CD4-positive, alpha-beta T cell treated with Interleukin-15 for 1 hour (primary cell): Measurements from ENCODE around the gene BMERB1.
"Not testable (repeated sequence)": the region's sequence is repeated elsewhere in the genome, so short reads cannot be mapped to it uniquely, and the experiment has no call there.

Source experiments
- DNase-seq: peaks from one replicate; pipeline ENCODE4 v3.0.0-alpha.2; 2020

BMERB1 gene

DNA sequence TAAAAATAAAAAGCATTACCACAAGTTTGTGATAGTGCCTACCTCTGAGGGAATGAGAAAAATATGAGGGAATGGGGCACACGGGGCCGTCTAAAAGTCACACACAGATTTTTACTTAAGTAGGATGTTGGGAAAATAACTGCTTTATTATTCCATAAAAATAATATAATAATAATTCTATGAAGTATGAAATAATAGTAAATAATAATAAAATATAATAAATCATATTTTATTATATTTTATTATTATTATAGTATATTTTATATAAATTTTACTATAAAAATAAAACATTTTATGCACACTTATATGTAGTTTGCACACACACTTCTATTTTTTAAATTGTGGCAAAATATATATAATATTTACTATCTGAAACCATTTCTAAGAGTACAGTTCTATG, 92.3 kb downstream of the BMERB1 start:
- DNase-seq = no peak

DNA sequence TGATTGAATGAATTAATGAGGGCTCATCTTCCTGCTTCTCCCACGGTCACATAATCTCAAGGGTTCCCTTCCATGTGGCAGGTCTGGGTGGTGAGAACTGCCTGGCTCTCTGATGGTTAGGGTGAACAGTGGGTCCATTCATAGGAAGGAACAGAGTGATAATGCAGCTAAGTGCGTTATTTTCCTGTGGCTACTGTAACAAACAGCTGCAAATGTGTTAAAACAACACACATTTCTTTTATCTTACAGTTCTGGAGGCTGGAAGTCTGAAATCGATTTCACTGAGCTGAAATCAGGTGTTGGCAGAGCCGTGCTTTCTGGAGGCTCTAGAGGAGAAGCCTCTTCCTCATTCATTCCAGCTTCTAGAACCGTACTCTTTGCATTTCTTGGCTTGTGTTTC, 95.3 kb downstream of the BMERB1 start:
- DNase-seq = no peak

DNA sequence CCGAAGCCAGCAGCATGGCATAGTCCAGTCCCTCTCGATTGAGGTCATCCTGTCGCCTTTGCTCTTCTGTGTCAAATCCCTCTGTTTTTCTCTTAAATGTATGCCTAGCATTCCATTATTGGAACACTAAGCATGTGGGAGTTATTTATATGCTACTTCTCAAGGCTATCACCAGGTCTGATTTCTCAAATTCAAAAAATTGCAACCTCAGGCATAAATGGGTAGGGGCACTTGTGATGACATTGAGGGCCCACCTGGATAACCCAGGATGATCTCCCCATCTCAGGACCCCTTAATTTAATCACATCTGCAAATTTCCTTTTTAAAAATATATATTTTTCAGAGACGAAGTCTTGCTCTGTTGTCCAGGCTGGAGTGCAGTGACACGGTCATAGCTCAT, 95.7 kb downstream of the BMERB1 start:
- no peak for DNase-seq

DNA sequence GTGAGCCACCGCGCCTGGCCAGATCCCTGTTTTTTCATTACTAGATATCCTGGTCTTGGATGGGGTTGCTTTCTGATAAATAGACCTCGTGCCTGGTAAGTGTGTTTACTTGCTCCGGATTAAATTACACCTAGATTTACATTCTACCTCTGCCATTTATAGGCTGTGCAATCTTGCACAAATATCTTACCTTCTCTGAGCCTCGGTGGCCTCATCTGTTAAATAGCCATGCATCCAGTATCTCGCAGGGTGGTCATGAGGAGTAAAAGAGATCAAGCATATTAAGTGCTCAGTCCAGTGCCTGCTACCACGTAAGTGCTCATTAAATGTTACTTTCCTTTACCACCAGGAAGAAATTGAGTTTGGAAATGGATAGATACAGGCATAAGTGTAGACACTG, 98.4 kb downstream of the BMERB1 start:
- no peak for DNase-seq

DNA sequence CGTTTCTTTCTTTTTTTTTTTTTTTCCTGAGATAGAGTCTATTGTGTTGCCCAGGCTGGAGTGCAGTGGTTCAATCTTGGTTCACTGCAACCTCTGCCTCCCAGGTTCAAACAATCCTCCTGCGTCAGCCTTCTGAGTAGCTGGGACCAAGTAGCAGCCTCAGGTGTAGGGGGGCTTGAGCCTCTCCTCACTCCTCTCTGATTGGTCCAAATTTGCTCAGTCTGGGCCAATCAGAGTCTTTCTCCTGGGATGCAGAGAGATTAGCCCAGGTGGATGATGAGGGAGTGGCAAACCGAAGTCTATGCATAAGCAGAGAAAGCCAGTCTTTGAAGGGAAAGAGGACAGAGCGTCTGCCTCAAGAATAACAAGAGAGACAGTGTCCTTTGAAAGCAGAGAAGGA, 99.0 kb downstream of the BMERB1 start:
- DNase-seq = no peak

DNA sequence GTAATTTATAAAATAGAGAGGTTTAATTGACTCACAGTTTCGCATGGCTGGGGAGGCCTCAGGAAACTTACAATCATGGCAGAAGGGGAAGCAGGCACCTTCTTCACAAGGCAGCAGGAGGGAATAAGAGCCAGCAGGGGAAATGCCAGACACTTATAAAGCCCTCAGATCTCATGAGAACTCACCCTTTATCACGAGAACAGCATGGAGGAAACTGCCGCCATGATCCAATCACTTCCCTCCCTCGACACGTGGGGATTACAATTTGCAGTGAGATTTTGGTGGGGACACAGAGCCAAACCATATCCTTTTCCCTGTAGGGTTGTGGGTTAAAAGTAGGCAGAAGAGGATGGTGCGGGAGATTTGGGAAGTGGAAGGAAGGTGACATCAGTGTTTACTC, 101.4 kb downstream of the BMERB1 start:
- DNase-seq = no peak

DNA sequence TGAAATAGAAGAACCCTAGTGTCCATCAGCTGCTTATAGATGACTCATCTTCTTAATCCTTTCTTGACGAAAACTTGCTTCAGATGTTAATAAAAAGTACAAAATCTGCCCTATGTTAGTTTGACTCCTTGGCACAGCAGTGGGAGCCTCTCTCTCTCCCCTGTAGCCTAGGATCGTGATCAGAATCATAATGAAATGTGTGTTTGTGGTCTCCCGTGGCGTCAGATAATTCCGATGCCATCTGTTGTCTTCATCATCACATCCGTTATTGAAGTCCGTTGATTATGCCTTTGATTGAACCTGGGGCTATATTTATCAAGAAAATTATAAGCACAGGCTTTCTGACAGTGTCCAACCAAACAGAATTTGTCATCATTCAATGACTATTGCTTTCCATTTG, 102.5 kb downstream of the BMERB1 start:
- no peak for DNase-seq

DNA sequence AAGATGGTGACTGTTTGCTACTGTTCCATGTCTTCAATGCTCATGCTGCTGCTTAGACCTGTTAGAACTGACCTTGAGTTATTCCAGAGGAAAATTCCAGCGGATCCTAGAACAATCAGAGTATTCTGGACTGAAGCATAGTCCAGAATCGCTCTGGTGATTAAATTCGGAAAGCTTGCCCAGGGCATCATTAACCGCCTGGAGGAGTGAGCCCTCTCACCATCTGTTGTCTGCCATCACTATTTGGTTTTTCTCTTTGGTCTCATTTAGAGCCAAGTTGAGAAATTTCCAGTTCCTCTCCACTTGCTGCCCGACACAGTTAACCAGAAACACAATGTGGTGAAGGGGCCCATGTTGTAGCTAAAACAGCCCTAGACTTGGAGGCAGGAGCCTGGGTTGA, 104.1 kb downstream of the BMERB1 start:
- DNase-seq = no peak

DNA sequence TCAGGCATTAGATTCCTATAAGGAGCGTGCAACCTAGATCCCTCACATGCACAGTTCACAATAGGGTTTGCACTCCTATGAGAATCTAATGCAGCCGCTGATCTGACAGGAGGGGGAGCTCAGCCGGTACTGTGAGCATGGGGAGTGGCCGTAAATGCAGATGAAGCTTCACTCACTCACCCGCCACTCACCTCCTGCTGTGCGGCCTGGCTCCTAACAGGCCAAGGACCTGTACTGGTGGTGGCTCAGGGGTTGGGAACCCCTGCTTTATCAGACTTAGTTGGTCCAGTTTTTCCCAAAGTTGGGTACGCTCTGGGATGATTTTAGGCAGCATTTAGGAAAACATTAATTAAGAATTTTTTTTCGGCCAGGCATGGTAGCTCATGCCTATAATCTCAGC, 104.8 kb downstream of the BMERB1 start:
- DNase-seq = no peak

DNA sequence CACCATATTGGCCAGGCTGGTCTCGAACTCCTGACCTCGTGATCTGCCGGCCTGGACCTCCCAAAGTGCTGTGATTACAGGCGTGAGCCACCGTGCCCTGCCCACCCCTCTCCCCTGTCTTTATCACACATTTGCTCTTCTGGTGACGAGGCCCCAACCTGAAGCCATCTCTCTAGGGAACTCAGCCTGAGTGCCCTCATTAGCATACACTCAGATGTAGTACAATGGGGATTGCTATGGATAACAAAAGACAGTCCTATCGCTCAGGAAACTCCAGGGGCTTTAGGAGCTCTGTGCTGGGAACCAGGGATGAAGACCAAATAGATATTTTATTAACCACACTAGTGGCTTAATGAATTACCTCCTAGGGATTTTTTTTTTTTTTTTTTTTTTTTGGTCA, 107.9 kb downstream of the BMERB1 start:
- DNase-seq = no peak

DNA sequence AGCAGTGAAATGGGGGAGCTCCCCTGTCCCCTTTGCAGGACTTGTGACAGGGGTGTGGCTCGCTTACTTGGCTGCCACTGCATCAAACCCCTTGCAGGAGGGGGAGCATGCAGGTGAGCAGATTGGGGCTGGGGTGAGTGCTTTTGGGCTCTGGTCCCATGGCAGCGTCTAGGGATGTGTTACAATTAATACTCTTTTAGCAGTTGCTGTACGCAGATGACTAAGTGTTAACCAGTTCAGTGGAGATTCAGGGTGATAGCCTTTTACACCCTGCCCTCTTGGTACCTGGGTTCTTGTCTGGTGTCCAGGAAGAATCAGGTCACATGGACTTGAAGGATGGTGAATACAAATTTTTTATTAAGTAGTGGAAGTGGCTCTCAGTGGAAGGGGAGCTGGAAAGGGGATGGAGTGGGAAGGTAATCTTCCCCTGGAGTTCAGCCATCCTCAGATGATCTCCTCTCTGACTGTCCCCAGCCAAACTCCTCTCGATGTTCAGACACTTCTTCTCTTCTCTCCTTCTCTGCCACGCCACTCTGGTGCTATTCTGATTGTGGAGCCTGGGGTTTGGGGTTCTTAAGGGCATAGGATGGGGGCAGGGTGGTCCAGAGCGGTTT, 108.5 kb downstream of the BMERB1 start:
- DNase-seq = no peak

DNA sequence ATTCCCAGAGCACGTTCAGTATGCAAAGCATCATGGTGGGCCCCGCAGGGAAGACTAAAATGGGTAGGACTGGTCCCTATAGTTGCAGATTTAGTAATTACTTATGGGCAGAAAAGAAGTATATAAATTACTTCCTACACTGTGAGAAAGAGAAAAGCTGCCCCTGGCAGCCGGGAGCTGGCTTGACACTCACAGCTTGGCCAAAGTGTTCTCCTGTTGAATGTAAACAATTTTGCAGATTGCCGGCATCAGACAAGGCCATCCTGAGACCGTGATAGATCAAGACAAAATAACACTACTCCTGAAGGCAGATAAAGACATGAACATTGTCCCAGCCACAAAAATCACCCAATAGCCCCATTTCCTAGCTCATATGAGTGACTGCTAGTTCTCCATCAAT, 110.0 kb downstream of the BMERB1 start:
- DNase-seq = no peak

DNA sequence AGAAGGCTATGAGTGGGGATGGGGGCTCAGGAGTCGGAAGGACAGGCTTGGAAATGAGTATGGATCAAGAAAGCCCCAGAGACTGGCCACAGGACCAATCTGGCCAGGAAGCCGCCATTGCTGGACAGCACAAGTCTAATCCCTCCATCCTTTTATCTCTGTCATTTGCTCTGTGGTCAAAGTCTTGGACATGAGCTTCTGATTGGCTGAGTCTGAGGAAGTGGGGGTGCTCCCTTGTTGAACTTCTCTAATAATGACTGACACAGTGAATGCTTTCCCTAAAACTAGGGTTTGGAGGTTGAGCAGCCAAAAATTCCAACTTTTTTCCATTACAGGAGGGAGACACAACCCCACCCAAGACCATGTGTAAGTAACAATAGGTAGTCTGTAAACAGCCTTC, 111.2 kb downstream of the BMERB1 start:
- no peak for DNase-seq

DNA sequence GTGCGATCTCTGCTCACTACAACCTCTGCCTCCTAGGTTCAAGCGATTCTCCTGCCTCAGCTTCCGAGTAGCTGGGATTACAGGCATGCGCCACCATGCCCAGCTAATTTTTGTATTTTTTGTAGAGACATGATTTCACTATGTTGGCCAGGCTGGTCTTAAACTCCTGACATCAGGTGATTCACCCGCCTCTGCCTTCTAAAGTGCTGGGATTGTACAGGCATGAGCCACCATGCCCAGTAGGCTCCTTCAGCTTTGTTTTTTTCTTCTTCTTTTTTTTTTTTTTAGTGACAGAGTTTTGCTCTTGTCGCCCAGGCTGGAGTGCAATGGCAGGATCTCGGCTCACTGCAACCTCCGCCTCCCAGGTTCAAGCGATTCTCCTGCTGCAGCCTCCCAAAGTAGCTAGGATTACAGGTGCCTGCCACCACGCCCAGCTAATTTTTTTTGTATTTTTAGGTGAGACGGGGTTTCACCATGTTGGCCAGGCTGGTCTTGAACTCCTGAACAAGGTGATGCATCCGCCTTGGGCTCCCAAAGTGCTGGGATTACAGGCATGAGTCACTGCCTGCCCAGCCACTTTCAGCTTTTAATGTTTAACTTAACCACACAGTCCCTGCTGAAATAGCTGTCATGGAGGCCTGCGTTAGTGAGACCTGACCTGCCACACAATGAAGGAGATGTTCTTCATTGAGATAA, 112.8 kb downstream of the BMERB1 start:
- DNase-seq = not testable (repeated sequence)

DNA sequence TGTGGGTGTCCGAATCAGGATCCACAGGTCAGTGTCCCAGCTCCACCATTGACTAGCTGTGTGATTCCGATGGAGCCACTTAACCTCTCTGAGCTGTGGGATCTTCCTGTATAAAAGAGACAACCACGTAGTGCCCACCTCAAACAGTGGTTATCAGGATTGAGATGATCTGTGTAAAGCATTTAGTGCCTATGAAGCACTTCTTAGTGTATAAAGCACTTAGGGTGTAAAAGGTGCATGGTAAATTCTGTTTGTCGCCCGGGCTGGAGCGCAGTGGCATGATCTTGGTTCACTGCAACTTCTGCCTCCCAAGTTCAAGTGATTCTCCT, 113.3 kb downstream of the BMERB1 start:
- no peak for DNase-seq

DNA sequence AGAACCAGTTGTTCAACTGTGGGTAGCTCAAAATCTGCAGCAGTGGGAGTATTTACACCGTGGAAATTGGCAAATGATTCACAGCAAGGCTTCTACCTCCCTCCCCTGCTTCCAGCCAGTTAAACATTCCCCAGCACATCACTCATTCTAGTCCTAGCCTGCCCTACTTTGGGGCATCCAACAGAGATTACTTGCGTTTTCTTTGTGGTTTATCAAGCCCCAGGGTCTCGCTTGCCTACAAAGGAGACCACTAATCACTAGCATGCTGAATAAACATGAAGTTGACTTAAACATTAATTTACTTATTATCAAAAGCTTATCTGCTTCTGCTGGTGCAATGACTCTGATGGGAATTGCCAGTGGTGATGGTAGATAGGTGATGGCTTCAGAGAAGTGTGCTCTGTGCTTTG, 114.1 kb downstream of the BMERB1 start:
- DNase-seq = no peak

DNA sequence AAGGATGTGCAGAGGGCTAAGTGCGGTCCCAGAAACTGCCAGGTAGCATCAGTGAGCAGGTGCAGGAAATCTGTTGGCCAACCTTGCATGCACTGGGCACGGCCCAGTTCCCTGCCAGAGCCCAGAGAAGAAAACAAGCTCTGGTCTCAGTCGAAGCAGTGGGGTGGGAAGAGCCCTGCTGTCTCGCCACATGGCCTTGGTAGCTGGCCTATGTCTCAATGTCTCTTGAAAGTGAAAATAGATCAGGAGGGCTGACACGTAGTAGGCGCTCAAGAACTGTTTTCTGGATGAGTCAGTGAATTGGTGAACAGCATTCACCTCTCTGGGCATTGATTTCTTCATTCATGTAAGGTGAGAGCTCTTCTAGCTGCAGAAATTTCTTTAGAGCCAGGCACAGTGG, 118.1 kb downstream of the BMERB1 start:
- DNase-seq = no peak

DNA sequence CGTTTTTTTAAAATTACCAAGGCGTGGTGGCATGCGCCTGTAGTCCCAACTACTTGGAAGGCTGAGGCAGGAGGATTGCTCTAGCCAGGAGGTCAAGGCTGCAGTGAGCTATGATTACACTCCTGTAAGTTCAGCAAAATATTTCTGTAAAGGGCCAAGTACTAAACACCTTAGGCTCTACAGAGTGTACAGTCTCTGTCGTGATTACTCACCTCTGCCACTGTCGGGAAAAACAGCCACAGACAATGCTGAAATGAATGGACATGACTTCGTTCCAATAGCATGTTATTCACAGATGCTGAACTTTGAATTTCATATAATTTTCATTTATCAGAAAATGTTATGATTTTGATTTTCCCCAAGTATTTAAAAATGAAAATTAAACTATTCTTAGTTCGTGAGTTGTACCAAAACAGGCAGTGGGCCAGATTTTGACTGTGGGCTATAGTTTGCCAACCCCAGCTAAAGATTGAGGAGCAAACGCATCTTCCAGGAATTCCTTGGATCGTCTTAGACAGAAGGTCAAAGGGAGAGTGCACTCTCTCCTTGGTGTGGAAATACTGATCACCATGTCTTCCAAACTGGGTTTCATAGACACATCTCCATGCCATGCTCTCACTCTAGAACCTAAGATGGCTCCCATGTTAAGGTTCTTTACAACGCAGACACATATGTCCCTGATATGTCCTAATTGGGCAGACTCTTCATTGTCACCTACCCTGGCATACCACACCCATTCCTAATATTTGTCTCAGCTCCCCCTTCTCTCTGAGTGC, 119.1 kb downstream of the BMERB1 start:
- DNase-seq = no peak

DNA sequence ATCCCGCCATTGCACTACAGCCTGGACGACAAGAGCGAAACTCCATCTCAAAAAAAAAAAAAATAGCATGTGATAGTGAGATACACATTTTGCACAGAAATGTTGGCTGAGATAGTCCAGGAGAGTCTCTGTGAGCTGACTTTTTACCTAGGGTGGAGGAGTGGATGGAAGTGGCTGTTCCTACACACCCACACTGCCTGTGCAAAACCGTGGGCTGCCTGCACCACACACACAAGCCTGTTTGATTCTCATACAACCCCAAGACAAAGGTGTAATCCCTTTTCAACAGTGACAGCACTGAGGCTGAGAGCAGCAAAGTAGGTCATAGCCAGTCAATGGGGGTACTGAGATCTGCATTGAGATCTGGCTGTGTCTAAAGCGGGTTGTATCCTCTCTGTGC, 121.7 kb downstream of the BMERB1 start:
- no peak for DNase-seq

DNA sequence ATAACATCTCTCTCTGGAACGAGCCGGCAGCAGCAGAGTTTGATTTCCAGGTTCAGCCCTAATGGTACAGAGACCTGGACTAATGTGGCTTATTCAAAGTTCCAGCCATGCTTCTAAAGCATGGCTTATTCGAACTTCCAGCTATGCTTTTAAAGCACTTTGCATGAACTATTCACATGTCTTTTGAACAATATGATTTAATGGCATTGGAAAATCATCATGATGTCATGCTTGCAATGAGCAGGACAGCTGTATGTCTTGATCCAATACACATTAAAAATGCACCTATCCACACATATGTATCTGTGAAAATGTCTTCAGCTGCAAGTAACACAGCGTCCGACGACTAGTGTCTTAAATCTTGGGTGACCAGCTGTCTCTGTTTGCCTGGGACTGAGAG, 122.9 kb downstream of the BMERB1 start:
- DNase-seq = no peak

DNA sequence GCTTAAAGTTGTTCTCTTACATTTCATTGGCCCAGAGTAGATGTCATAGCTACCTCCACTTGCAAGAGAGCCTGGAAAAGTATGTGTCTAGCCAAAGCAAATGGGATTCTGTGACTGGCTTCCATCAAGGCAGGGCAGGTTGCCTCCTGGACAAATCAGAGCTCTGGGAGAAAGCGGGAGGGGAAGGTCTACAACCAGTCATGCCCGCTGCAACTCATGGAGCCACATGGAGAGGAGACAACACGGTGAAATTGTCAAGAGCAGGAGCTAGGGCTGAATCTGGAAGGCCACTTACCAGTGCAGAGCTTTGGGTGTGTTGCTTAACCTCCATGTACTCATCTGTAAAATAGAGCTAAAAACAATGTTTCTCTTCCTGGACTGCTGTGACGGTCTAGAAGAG, 124.8 kb downstream of the BMERB1 start:
- no peak for DNase-seq

DNA sequence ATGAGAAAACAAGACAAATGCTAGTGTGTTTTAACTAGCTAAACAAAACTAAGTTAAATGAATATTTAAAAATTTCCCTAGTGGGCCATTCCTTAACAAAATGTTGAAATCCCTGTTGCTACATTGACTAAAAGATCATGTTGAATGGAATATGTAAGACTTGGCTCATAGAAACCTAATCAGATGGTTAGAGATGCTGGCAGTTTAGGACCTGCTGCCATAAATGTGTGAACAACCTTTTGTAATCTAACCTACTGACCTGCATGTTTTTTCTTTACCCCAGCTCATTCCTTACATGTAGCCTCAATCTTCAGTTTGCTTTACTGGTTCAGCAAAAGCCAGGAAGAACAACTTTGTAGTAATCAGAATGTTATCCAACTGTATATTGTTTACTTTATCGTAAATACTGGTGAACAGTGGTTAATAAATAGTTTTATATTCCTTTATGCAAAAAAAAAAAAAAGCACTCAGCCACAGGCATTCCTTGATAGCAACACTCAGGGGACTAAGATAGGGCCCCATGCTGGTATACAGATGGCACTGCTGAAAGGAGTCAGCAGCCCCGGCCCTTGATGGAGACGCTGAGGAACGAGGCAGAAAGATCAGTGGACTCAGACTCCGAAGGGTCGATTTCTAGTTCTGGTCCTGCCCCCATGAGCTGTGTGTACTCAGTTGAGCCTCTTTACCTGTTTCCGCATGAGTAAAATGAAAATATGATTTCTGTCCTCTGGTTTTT, 130.4 kb downstream of the BMERB1 start:
- DNase-seq = no peak

DNA sequence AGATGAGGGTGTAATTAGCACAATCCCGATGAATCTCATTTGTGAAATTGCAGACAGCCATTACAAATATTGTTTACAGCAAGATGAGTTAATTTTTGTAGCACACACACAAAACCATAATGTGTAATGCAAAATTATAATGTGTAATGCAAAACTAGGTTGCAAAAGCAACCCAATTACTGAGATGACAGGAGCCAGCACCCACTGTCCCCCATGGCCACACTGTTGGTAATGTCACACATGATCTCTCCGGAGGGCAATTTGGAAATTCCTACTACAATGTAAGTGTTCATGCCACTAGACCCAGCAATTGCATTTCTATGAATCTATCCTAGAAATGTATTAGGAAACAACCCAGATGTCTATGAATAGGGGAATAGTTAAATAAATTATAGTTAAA, 131.7 kb downstream of the BMERB1 start:
- no peak for DNase-seq

DNA sequence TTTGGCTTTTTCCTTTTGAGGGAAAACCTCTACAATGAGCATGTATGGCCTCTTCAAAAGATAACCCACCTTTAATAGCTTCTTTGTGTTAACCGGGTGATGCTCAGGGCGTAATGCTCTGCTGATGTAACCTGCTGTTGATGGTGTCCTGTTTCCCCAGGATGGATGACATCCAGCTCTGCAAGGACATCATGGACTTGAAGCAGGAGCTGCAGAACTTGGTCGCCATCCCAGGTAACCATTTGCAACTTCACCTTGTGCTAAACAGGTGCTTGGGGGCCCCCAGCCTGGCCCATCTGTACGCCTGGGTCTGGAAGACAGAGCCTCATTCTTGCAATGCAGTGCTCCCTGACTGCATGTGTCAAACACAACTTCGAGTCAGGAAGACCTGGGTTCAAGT, 133.4 kb downstream of the BMERB1 start:
- no peak for DNase-seq
